ENCODE data around the gene SPTBN1.

The SPTBN1 gene

DNA sequence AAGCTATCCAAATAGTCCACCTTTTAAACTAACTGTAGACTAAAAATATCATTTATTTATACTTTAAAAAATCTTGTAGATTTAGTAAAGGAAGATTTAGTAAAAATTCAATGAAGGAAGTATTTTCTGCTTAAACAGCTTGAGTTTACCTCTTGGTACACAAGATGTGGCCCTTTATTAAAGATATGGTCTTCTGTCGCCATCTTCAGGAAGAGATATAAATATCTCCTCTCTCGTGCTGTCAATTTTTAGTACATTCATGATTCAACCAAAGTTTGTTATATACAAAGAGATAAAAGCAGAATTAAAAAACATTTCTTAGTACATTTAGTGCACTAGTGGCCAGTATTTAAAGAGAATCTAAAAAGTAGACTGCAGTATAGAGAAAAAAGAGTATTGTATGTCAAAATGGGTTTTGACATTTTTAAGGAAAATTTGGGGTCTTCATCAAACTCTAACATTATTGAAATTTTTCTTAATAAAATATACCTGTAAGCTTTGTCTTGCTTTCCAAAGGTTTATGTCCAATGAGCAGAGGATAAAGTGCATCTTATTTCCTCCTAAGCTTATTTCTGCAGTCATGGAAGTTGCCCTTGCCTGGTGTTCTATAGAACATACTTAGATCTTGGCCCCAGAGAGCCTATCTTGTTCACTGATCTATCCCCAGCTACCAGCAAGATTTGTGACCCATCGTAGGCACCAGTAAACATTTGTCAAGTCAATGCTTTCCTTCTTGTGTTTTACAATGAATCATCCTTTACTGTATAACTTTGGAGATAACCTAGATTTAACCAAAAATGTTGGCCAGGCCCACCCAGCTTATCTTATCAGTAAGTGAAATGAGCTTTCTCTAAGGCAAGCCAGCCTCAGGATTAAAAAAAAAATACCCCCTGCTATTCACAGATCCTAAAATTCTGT lies 248.8 kb downstream of the SPTBN1 start:
- DNase-seq (ENCODE audit: low spot score) = peak; percentile 76

GRCh38 chr2:54706622-54707021 lies 250.5 kb downstream of the SPTBN1 start:
- DNase-seq (ENCODE audit: low spot score) = no peak

DNA sequence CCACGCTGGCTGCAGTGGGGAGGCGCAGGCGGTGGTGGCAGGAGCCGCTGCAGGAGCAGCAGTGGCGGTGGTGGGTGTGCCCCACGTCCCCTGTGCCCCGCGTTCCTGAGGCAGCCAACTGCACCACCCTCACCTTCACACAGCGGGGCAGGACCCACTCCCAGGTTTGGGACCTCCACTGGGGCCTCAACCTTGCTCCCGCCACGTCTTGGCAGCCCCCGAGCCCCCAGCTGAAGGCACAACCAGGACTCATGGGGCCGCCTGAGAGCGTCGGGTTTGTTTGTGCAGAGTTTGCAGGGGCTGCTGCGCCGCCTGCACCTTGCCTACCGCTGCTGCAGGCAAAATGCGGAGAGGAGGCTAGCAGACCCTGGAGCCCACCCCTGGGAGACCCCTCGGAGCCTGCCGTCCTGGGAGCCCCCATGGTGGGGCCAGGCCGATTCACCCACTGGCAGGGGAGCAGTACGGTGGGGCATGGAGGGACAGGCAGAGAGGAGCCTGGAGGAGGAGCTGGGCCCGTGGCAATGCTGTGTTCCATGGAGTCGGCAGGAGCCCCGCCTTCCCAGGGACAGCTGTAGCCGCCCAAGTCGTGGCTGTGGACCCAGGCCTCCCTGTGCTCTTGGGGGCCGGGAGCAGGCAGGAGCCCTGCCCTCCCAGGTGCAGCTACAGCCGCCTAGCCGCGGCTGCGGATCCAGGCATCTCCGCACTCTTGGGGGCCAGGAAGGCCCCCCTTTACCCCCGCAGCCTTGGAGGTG lies 252.6 kb downstream of the SPTBN1 start:
- no peak for DNase-seq (ENCODE audit: low spot score)

- DNase-seq (ENCODE audit: low spot score) = no peak
Observed at GRCh38 chr2:54709336-54709809, 253.2 kb downstream of the SPTBN1 start.

GRCh38 chr2:54710216-54710615 lies 254.1 kb downstream of the SPTBN1 start:
- DNase-seq (ENCODE audit: low spot score) = no peak

- DNase-seq (ENCODE audit: low spot score) = no peak
Observed at GRCh38 chr2:54712516-54712915, 256.4 kb downstream of the SPTBN1 start.

DNA sequence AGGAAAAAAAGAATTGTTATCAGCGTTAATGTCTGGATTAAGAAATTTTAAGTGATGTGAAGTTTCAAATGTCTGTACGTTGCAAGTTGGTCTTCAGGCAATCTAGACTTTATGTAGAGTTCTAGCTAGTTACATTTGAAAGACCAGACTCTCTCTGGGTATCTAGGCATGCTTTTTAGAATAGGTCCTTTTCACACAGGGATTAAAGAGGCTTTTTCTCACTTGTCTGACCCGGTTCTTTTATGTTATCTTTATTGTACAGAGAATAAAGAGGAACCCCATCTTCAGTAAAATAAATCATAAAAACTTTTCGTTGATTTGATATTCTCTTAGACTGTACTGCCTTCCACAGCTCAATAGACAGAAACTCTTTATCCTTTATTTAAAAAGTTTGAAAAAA lies 258.9 kb downstream of the SPTBN1 start:
- DNase-seq (ENCODE audit: low spot score) = no peak

DNA sequence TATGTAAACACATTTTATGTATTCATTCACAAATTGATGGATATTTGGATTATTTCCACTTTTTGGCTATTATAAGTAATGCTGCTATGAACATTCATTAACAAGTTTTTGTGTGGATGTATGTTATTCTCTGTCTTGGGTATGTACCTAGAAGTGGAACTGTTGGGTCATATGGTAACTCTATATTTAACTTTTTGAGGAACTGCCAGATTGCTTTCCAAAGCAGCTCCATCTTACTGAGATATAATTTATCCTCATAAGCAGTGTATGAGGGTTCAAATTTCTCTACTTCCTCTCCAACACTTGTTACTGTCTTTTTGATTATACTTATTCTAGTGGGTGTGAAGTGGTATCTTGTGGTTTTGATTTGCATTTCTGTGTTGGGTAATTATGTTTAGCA lies 260.2 kb downstream of the SPTBN1 start:
- DNase-seq (ENCODE audit: low spot score) = no peak

GRCh38 chr2:54720563-54720962 lies 264.4 kb downstream of the SPTBN1 start:
- no peak for DNase-seq (ENCODE audit: low spot score)

All from RKO (cell line).